Esophagus muscularis mucosa (tissue), 3 donors: ENCODE measurements around the gene WDFY2.

Source experiments
- CTCF ChIP-seq, 3 experiments: fragments of 200-600 bp in 2 of 3; fragments of 450-650 bp in 1 of 3; sonication (generic) in 2 of 3; IDR thresholded peaks; one replicate each; pipeline ENCODE4 v1.5.1; 2017 to 2019; ENCODE audit warnings: antibody characterized with exemption in 3 of 3, mild to moderate bottlenecking in 2 of 3, moderate library complexity in 1 of 3
- POLR2AphosphoS5 ChIP-seq, 2 donors: sonication (generic); formaldehyde crosslinking; IDR thresholded peaks; one replicate each; pipeline ENCODE4 v1.6.1; 2017; ENCODE audit warnings: antibody characterized with exemption in 2 of 2

- TF ChIP-seq CTCF (IDR thresholded peaks at IDR 0.05) (no peak), POLR2AphosphoS5 (IDR thresholded peaks at IDR 0.05) (no peak)
Measured at GRCh38 chr13:51549050-51549449, 35.2 kb upstream of the WDFY2 start.
